Bronchial epithelial cell (primary cell): ENCODE results near the gene HES6. TPM values are rescaled to one million over a fixed set of nuclear protein-coding genes. Genes with fewer than 3 reads are reported as not detected.
A peak's percentile ranks its signal among the peaks of the same experiment; 100 is the strongest.

Experiments used
- DNase-seq: peaks from one replicate; pipeline ENCODE4 v3.0.0-alpha.2; 2010; ENCODE audit warnings: low read depth
- FAIRE-seq: peaks from 2 replicates; lab custom pipeline; 2011; peaks lifted over from hg19 to GRCh38; lab: Jason Lieb, UNC
- H3K27me3 ChIP-seq: 2 replicates; pipeline ENCODE4 v1.5.1; 2011; ENCODE audit warnings: low read length; ENCODE audit not compliant: control insufficient read depth, insufficient read depth
- H3K36me3 ChIP-seq: 2 replicates; pipeline ENCODE4 v1.5.1; 2011; ENCODE audit warnings: low read length; ENCODE audit not compliant: control insufficient read depth, insufficient read depth
- H3K4me3 ChIP-seq: 2 replicates; pipeline ENCODE4 v1.5.1; 2011; ENCODE audit warnings: mild to moderate bottlenecking, low read depth, low read length, control low read depth
- total RNA-seq: library from RNA; depleted of rRNA; stranded (reverse); fragments of >200 nt; gene quantifications from 2 replicates; pipeline ENCODE4 v1.2.1, GENCODE V29; 2014
- TF ChIP-seq, protein P1 (sequence below): IDR thresholded peaks from 2 replicates; pipeline ENCODE4 v1.5.1; 2011; ENCODE audit warnings: mild to moderate bottlenecking, moderate library complexity, low read length, control low read depth, inconsistent platforms; ENCODE audit not compliant: insufficient read depth, severe bottlenecking

The HES6 gene
- total RNA-seq, 1 donor from 2014 or later = 36.1 TPM

DNA sequence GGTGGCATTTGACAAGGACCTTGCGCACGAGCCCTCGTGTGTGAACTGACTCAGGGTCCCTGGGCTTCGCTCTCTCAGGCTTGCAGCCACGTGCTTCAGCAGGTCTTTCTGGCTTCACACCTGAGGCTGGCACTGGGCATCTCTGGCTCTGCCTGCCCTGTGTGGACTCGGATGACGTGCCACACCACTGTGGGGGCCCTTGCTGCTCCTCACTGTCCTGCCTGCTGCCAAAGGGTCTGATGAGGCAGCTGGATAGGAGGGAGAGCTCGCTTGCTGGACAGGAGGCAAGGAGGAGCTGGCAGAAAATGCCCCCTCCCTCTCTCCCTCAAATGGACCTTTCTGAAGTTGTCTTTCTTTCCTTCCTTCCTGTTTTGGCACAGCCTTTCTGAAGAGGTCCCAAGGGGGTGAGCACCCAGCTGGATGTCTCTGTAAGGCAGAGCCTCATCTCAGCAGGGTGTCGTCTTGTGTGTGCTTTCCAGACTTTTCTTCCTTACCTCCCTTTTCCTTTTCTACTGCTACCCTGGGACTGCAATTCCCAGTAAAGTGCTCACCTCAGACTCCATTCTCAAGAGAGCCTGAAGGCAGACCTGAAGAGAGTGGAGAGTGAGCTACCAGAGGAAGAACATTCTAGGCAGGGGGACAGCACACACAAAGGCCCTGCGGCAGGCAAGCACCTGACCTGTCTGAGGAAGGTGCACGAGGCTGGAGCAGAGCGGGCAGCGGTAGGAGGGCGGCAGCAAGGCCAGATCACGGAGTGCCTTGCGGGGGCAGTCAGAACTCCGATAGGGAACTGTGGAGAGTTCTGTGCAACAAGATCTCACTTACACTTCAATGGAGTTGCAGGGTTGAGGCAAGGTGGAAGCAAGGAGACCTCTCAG is 43.3 kb upstream of the HES6 start:
- DNase-seq = no peak
- no peaks in the 10 kb centered on the region for H3K27me3 ChIP-seq
- peaks cover 3% of the 10 kb centered on the region for H3K36me3 ChIP-seq
- FAIRE-seq = no peak
- H3K4me3 ChIP-seq = no peak overlapping the region
- TF ChIP-seq, protein P1, sequence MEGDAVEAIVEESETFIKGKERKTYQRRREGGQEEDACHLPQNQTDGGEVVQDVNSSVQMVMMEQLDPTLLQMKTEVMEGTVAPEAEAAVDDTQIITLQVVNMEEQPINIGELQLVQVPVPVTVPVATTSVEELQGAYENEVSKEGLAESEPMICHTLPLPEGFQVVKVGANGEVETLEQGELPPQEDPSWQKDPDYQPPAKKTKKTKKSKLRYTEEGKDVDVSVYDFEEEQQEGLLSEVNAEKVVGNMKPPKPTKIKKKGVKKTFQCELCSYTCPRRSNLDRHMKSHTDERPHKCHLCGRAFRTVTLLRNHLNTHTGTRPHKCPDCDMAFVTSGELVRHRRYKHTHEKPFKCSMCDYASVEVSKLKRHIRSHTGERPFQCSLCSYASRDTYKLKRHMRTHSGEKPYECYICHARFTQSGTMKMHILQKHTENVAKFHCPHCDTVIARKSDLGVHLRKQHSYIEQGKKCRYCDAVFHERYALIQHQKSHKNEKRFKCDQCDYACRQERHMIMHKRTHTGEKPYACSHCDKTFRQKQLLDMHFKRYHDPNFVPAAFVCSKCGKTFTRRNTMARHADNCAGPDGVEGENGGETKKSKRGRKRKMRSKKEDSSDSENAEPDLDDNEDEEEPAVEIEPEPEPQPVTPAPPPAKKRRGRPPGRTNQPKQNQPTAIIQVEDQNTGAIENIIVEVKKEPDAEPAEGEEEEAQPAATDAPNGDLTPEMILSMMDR = no peak

DNA sequence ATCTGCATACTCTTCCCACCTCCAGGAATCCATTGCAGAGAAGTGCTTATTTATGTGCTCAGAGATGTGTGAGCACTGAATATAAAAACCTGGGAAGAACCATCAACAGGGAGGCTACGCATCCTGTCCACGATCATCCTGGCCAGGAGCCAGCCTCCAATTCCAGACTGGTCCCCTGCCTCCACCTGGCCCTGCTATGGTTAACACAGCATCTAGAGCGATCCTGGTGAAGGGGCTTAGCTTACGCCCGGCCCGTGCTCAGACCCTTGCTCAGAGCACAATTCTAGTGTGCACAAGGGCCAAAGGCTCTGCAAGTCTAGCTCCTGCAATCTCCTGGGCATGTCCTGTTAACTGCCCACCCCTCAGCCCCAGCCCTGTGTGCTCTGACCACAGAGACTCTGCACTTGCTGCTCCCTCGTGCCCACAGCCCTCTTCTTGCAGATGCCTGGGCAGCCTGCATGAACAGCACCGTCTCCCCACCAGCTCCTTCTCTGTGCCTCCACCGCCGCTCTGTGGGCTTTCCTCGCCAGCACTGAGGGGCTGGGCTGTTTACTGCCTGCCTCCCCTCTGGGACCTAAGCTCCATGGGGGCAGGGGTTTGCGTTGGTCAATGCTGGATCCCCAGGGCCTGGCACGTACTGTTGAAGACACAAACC is 42.1 kb upstream of the HES6 start:
- TF ChIP-seq, protein P1 = no peak

DNA sequence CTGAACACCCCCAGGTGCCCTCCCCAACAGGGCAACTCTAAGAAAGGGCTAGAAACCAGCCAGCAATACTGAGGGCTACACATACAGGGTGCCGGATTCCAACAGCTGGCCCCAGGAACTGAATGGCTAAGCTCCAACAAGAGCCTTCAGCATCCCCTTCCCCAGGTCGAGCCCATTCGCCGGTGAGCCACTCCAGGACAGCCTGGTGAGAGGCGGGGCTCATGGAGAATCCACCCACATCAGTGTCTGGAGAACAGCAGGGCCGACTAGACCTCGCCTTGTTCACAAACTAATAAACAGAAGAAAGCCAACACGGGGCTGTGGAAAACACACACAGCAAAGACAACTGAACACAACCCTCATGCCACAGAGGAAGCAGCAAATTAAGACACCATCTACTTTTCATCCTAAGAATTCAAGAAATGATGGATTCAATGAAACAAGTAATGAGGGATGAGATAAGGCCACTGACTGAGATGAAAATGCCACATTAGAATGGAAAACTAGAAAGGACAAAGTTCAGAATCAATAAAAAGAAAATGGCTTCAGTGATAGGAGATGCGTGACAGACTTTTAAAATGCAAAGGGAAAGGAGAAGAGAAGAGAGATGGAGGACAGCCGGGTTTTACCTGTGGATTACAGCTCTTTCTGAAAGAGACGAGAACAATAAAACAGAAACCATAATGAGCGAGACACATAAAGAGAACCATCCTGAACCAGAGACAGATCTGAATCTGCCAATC is 40.4 kb upstream of the HES6 start:
- TF ChIP-seq, protein P1 = no peak
- DNase-seq (no peak), FAIRE-seq (peak; percentile 28)
- Histone ChIP-seq H3K36me3 (peaks cover 15% of the 10 kb centered on the region), H3K27me3 (no peaks in the 10 kb centered on the region), H3K4me3 (no peak overlapping the region)

More for the DNA sequence above, 42.1 kb upstream of the HES6 start:
- Histone ChIP-seq H3K36me3 (peaks cover 4% of the 10 kb centered on the region), H3K27me3 (no peaks in the 10 kb centered on the region), H3K4me3 (no peak overlapping the region)
- DNase-seq (no peak), FAIRE-seq (no peak)

DNA sequence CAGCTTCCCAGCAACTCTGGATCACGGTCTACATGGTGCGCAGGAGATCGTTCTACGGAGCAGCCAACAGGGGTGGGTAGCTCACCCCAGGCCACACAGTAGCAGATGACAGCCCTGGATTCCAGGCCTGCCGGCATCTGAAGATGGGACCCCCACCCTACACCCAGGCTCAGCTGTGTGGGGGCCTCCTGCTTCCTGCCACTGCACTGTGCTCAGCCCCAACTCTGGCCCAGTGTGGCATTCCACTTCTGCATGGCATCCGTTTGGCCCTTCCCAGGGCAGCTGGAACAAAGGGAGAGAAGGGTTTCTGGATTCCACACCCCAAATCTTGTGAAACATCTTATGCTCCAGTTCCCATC is 39.5 kb upstream of the HES6 start:
- H3K4me3 ChIP-seq = no peak overlapping the region
- TF ChIP-seq, protein P1 = no peak
- H3K36me3 ChIP-seq = peaks cover 22% of the 10 kb centered on the region
- DNase-seq = no peak
- FAIRE-seq = no peak
- no peaks in the 10 kb centered on the region for H3K27me3 ChIP-seq

DNA sequence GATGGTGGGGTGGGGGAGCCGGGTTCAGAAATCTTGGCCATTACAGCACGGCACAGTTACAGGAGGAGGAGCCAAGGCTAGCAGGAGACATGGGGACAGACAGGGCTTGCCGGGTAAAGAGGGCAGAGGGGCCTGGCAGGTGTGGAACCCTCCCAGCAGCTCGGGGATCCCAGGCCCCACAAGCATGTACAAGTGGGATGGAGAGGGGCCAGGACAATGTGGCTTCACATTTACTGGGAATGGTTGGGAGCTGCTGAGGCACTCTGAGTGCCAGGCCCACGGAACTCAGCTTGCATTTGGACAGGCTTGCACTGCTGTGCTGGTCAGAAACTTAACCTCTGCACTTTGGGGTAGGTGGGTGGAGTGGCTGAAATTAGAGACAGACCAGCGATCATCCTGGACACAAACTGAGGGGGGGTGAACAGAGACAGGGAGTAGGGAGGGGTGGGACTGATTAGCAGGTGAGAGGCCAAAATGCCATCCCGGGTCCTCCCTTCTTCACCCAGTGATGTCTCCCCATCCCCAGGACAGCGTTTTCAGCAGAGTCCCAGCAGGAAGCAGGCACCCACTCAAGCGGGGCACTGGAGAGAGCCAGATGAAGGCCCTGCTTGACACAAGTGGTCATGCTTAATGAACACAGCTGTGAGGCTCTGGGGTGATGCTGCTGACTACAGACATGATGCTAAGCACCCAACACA is 38.9 kb upstream of the HES6 start:
- Histone ChIP-seq H3K36me3 (peaks cover 24% of the 10 kb centered on the region), H3K27me3 (no peaks in the 10 kb centered on the region), H3K4me3 (no peak overlapping the region)
- TF ChIP-seq, protein P1 = no peak
- FAIRE-seq = no peak
- no peak for DNase-seq
